SU-DHL-6 (cell line): ENCODE results near the gene TRPV2.

Experiments used
- H2AFZ ChIP-seq: fragments of 200-600 bp; sonication (generic); 2 replicates; pipeline ENCODE4 v1.6.1; 2014; ENCODE audit warnings: low read depth, mild to moderate bottlenecking, moderate library complexity, mixed read lengths, antibody characterized with exemption, low read length; ENCODE audit not compliant: severe bottlenecking
- H3F3A ChIP-seq: fragments of 200-600 bp; shearing (Covaris generic); 2 replicates; pipeline ENCODE4 v1.6.0; 2016; ENCODE audit warnings: antibody characterized with exemption, mild to moderate bottlenecking; ENCODE audit not compliant: insufficient read depth
- H3K27ac ChIP-seq: fragments of 200-600 bp; sonication (generic); 2 replicates; pipeline ENCODE4 v1.5.1; 2016; ENCODE audit warnings: low read depth, mild to moderate bottlenecking, low read length, moderate library complexity, mixed read lengths
- H3K27me3 ChIP-seq: fragments of 200-600 bp; sonication (generic), shearing (Covaris generic); 2 replicates; pipeline ENCODE4 v1.6.0; 2014; ENCODE audit warnings: mild to moderate bottlenecking, low read length
- H3K36me3 ChIP-seq: fragments of 200-600 bp; sonication (generic); 2 replicates; pipeline ENCODE4 v1.6.1; 2014; ENCODE audit warnings: mild to moderate bottlenecking, low read length, mixed read lengths
- H3K4me2 ChIP-seq: fragments of 300-600, 200-600 bp; shearing (Covaris generic), sonication (generic); 2 replicates; pipeline ENCODE4 v1.6.0; 2014; ENCODE audit warnings: low read length, low read depth, mild to moderate bottlenecking; ENCODE audit not compliant: poor library complexity, severe bottlenecking
- H3K4me3 ChIP-seq: fragments of 200-600 bp; sonication (generic); 2 replicates; pipeline ENCODE4 v1.5.1; 2014; ENCODE audit warnings: antibody characterized with exemption, low read length, mild to moderate bottlenecking, mixed read lengths; ENCODE audit not compliant: insufficient read depth, poor library complexity, severe bottlenecking
- H3K79me2 ChIP-seq: fragments of 200-600 bp; sonication (generic); 2 replicates; pipeline ENCODE4 v1.6.1; 2014; ENCODE audit warnings: mild to moderate bottlenecking, low read length, moderate library complexity; ENCODE audit not compliant: insufficient read depth
- H3K9ac ChIP-seq: fragments of 200-600 bp; sonication (generic); 2 replicates; pipeline ENCODE4 v1.7.0; 2014; ENCODE audit warnings: mild to moderate bottlenecking, low read length
- H3K9me2 ChIP-seq: fragments of 200-600 bp; sonication (generic); replicated peaks from 2 replicates; pipeline ENCODE4 v1.6.1; 2014; ENCODE audit warnings: low read length; ENCODE audit not compliant: insufficient read depth
- H3K9me3 ChIP-seq: fragments of 200-600 bp; sonication (generic); 2 replicates; pipeline ENCODE4 v1.6.1; 2014; ENCODE audit warnings: low read length, mixed read lengths; ENCODE audit not compliant: insufficient read depth
- H4K20me1 ChIP-seq: fragments of 200-600 bp; sonication (generic); 2 replicates; pipeline ENCODE4 v1.6.1; 2014; ENCODE audit warnings: low read depth, mild to moderate bottlenecking, antibody characterized with exemption, low read length, moderate library complexity, mixed read lengths
- CTCF ChIP-seq: fragments of 200-600 bp; sonication (generic); IDR thresholded peaks from one replicate; pipeline ENCODE4 v1.5.1; 2017; ENCODE audit warnings: antibody characterized with exemption, mild to moderate bottlenecking, low read length, moderate library complexity; ENCODE audit not compliant: insufficient read depth, poor library complexity, severe bottlenecking
- EZH2phosphoT487 ChIP-seq: fragments of 200-600 bp; sonication (generic), shearing (Covaris generic); conservative IDR thresholded peaks from 2 replicates; pipeline ENCODE4 v1.6.1; 2018; ENCODE audit warnings: mild to moderate bottlenecking, antibody characterized with exemption, low read length, moderate library complexity, mixed read lengths

The TRPV2 gene

GRCh38 chr17:16433514-16433913, 18.1 kb downstream of the TRPV2 start:
- Histone ChIP-seq H3K36me3 (no peaks in the 10 kb centered on the region), H3K9me2 (no peaks in the 10 kb centered on the region), H3K79me2 (no peaks in the 10 kb centered on the region), H3F3A (no peaks in the 10 kb centered on the region), H3K4me3 (no peak overlapping the region), H3K27me3 (no peaks in the 10 kb centered on the region), H2AFZ (no peak overlapping the region), H3K27ac (no peak overlapping the region), H3K9ac (no peak overlapping the region), H4K20me1 (no peaks in the 10 kb centered on the region), H3K4me2 (no peak overlapping the region), H3K9me3 (no peaks in the 10 kb centered on the region)
- no peak for TF ChIP-seq CTCF

- H3K4me3 ChIP-seq = no peak overlapping the region
- H3F3A ChIP-seq = peaks cover 7% of the 10 kb centered on the region
- no peak overlapping the region for H3K27ac ChIP-seq
- peak overlapping the region; percentile 20; the same call in 1 of the 2 replicates for H3K9ac ChIP-seq
- no peaks in the 10 kb centered on the region for H3K9me2 ChIP-seq
- H3K9me3 ChIP-seq = no peaks in the 10 kb centered on the region
- no peak overlapping the region for H3K4me2 ChIP-seq
- peak overlapping the region; percentile 76 for H2AFZ ChIP-seq
- TF ChIP-seq CTCF = no peak
- TF ChIP-seq EZH2phosphoT487 = no peak
- no peaks in the 10 kb centered on the region for H3K27me3 ChIP-seq
- H3K36me3 ChIP-seq = peaks cover 4% of the 10 kb centered on the region; the same call in 1 of the 2 replicates
- H3K79me2 ChIP-seq = peaks cover 8% of the 10 kb centered on the region
- no peaks in the 10 kb centered on the region for H4K20me1 ChIP-seq
Measured at GRCh38 chr17:16434662-16435061, 19.3 kb downstream of the TRPV2 start.

GRCh38 chr17:16435925-16436886, 20.8 kb downstream of the TRPV2 start:
- Histone ChIP-seq H3K4me2 (no peak overlapping the region), H3F3A (peaks cover 23% of the 10 kb centered on the region), H3K9me2 (no peaks in the 10 kb centered on the region), H2AFZ (no peak overlapping the region), H3K4me3 (no peak overlapping the region), H3K27ac (no peak overlapping the region), H3K36me3 (peaks cover 17% of the 10 kb centered on the region), H4K20me1 (no peaks in the 10 kb centered on the region), H3K9ac (no peak overlapping the region), H3K9me3 (no peaks in the 10 kb centered on the region), H3K27me3 (no peaks in the 10 kb centered on the region), H3K79me2 (peaks cover 24% of the 10 kb centered on the region)
- TF ChIP-seq CTCF (no peak), EZH2phosphoT487 (no peak)
